ENCODE results near the gene PFN1.

PFN1 gene

GRCh38 chr17:4948166-4948930, at the start of gene PFN1:
TSS of gene PFN1 (minus strand) at chr17:4948530. CDS start at chr17:4948394, 136 bp downstream.
- DNase-seq, result peak; percentile 84

- DNase-seq, result peak; percentile 94
Measured at GRCh38 chr17:4997302-4998026, 49.1 kb upstream of the PFN1 start, which contains the start of the genes INCA1 and KIF1C. TSS of gene INCA1 (minus strand) at chr17:4997522. CDS start at chr17:4994437, 3,085 bp downstream. TSS of gene KIF1C (plus strand) at chr17:4997950. CDS start at chr17:5000247, 2,297 bp downstream.

- DNase-seq, result no peak
Measured at GRCh38 chr17:4994081-4994595, 45.8 kb upstream of the PFN1 start.

- no peak for DNase-seq
Measured at GRCh38 chr17:4987767-4988567, 39.6 kb upstream of the PFN1 start.

GRCh38 chr17:4986951-4987766, 38.8 kb upstream of the PFN1 start, which contains the start of gene CAMTA2:
TSS of gene CAMTA2 (minus strand) at chr17:4987675. CDS start at chr17:4986222, 1,453 bp downstream.
- DNase-seq, result peak; percentile 93

GRCh38 chr17:4986403-4986802, 38.1 kb upstream of the PFN1 start:
- no peak for DNase-seq

- no peak for DNase-seq
Measured at GRCh38 chr17:4982305-4982704, 34.0 kb upstream of the PFN1 start.

- DNase-seq, result peak; percentile 28
Measured at GRCh38 chr17:4980644-4981216, 32.4 kb upstream of the PFN1 start.

GRCh38 chr17:4978726-4979125, 30.4 kb upstream of the PFN1 start:
- DNase-seq, result no peak

- DNase-seq, result no peak
Measured at GRCh38 chr17:4974115-4974670, 25.9 kb upstream of the PFN1 start.

- DNase-seq, result no peak
Measured at GRCh38 chr17:4973256-4974114, 25.2 kb upstream of the PFN1 start.

GRCh38 chr17:4972752-4973151, 24.4 kb upstream of the PFN1 start:
- DNase-seq, result no peak

- DNase-seq, result no peak
Measured at GRCh38 chr17:4972322-4972721, 24.0 kb upstream of the PFN1 start.

GRCh38 chr17:4971826-4972225, 23.5 kb upstream of the PFN1 start:
- no peak for DNase-seq

- no peak for DNase-seq
Measured at GRCh38 chr17:4970273-4970672, 21.9 kb upstream of the PFN1 start.

GRCh38 chr17:4969551-4970173, 21.3 kb upstream of the PFN1 start:
- no peak for DNase-seq

GRCh38 chr17:4969047-4969550, 20.8 kb upstream of the PFN1 start:
- DNase-seq, result no peak

- peak; percentile 38 for DNase-seq
Measured at GRCh38 chr17:4968486-4969046, 20.2 kb upstream of the PFN1 start.

Measured in NCI-H1105 (cell line).